Loucy (cell line): Measurements from ENCODE around the gene GSTP1.

Source experiments
- H2AFZ ChIP-seq: fragments of 200-600 bp; sonication (generic); 2 replicates; pipeline ENCODE4 v1.6.0; 2016; ENCODE audit warnings: antibody characterized with exemption, mild to moderate bottlenecking, low read length, moderate library complexity
- H3F3A ChIP-seq: fragments of 200-600 bp; 2 replicates; pipeline ENCODE4 v1.6.0; 2016; ENCODE audit warnings: antibody characterized with exemption, low read depth, mild to moderate bottlenecking
- H3K27me3 ChIP-seq: fragments of 200-600 bp; sonication (generic); 2 replicates; pipeline ENCODE4 v1.6.1; 2014; ENCODE audit warnings: low read length, mild to moderate bottlenecking; ENCODE audit not compliant: insufficient read depth, poor library complexity, severe bottlenecking
- H3K36me3 ChIP-seq: fragments of 200-600 bp; sonication (generic); 2 replicates; pipeline ENCODE4 v1.6.1; 2016; ENCODE audit warnings: low read length; ENCODE audit not compliant: insufficient read depth
- H3K4me1 ChIP-seq: fragments of 200-600 bp; sonication (generic); 2 replicates; pipeline ENCODE4 v1.5.1; 2014; ENCODE audit warnings: low read length, mild to moderate bottlenecking; ENCODE audit not compliant: insufficient read depth, poor library complexity, severe bottlenecking
- H3K4me2 ChIP-seq: fragments of 200-600 bp; sonication (generic); 2 replicates; pipeline ENCODE4 v1.6.0; 2014; ENCODE audit warnings: antibody characterized with exemption, low read length, low read depth, mild to moderate bottlenecking; ENCODE audit not compliant: poor library complexity, severe bottlenecking
- H3K4me3 ChIP-seq: fragments of 200-600 bp; sonication (generic); 2 replicates; pipeline ENCODE4 v1.5.1; 2014; ENCODE audit warnings: low read length, mild to moderate bottlenecking, mixed read lengths; ENCODE audit not compliant: poor library complexity, severe bottlenecking
- H3K79me2 ChIP-seq: fragments of 200-600 bp; sonication (generic); 2 replicates; pipeline ENCODE4 v1.6.1; 2014; ENCODE audit warnings: low read length; ENCODE audit not compliant: insufficient read depth
- H3K9ac ChIP-seq: fragments of 200-600 bp; sonication (generic); 2 replicates; pipeline ENCODE4 v1.6.0; 2014; ENCODE audit warnings: mild to moderate bottlenecking, low read depth, low read length, moderate library complexity; ENCODE audit not compliant: poor library complexity, severe bottlenecking
- H3K9me2 ChIP-seq: fragments of 200-600 bp; sonication (generic); replicated peaks from 2 replicates; pipeline ENCODE4 v1.6.1; 2016; ENCODE audit warnings: low read depth, low read length, mixed read lengths
- H3K9me3 ChIP-seq: fragments of 200-600 bp; sonication (generic); 2 replicates; pipeline ENCODE4 v1.6.1; 2014; ENCODE audit warnings: mild to moderate bottlenecking, antibody characterized with exemption, low read length, low read depth; ENCODE audit not compliant: insufficient read depth
- H4K20me1 ChIP-seq: fragments of 200-600 bp; sonication (generic); 2 replicates; pipeline ENCODE4 v1.6.0; 2014; ENCODE audit warnings: antibody characterized with exemption, low read length, mild to moderate bottlenecking; ENCODE audit not compliant: insufficient read depth, poor library complexity, severe bottlenecking
- CTCF ChIP-seq: fragments of 200-600 bp; sonication (generic); conservative IDR thresholded peaks from 2 replicates; pipeline ENCODE4 v1.5.1; 2014; ENCODE audit warnings: mild to moderate bottlenecking, antibody characterized with exemption, low read length
- EZH2phosphoT487 ChIP-seq: fragments of 200-600 bp; IDR thresholded peaks from 2 replicates; pipeline ENCODE4 v1.6.1; 2018; ENCODE audit warnings: antibody characterized with exemption, mild to moderate bottlenecking, moderate library complexity, borderline replicate concordance

The GSTP1 gene

GRCh38 chr11:67571443-67571842, 12.2 kb upstream of the GSTP1 start:
- no peaks in the 10 kb centered on the region for H3K9me2 ChIP-seq
- no peak overlapping the region for H3K4me2 ChIP-seq
- H3K79me2 ChIP-seq: no peaks in the 10 kb centered on the region
- no peaks in the 10 kb centered on the region for H3K36me3 ChIP-seq
- no peaks in the 10 kb centered on the region for H3F3A ChIP-seq
- H3K4me1 ChIP-seq: no peaks in the 10 kb centered on the region
- no peaks in the 10 kb centered on the region for H3K9me3 ChIP-seq
- H3K4me3 ChIP-seq: no peak overlapping the region
- H3K9ac ChIP-seq: no peak overlapping the region
- no peaks in the 10 kb centered on the region for H4K20me1 ChIP-seq
- no peak overlapping the region for H2AFZ ChIP-seq
- H3K27me3 ChIP-seq: no peaks in the 10 kb centered on the region
- no peak for TF ChIP-seq CTCF
- no peak for TF ChIP-seq EZH2phosphoT487

GRCh38 chr11:67572305-67572704, 11.3 kb upstream of the GSTP1 start:
- H3K4me1 ChIP-seq: no peaks in the 10 kb centered on the region
- no peaks in the 10 kb centered on the region for H4K20me1 ChIP-seq
- no peak overlapping the region for H2AFZ ChIP-seq
- H3K9me2 ChIP-seq: no peaks in the 10 kb centered on the region
- no peaks in the 10 kb centered on the region for H3K36me3 ChIP-seq
- no peak overlapping the region for H3K9ac ChIP-seq
- no peak overlapping the region for H3K4me2 ChIP-seq
- no peaks in the 10 kb centered on the region for H3F3A ChIP-seq
- no peaks in the 10 kb centered on the region for H3K27me3 ChIP-seq
- H3K9me3 ChIP-seq: no peaks in the 10 kb centered on the region
- TF ChIP-seq CTCF: no peak
- H3K79me2 ChIP-seq: no peaks in the 10 kb centered on the region
- H3K4me3 ChIP-seq: no peak overlapping the region

- Histone ChIP-seq H4K20me1 (no peaks in the 10 kb centered on the region), H3K36me3 (no peaks in the 10 kb centered on the region), H3K4me3 (no peak overlapping the region), H3K9me3 (no peaks in the 10 kb centered on the region), H3K4me2 (no peak overlapping the region), H3K27me3 (no peaks in the 10 kb centered on the region), H3F3A (no peaks in the 10 kb centered on the region), H3K4me1 (no peaks in the 10 kb centered on the region), H3K9me2 (no peaks in the 10 kb centered on the region), H2AFZ (no peak overlapping the region), H3K9ac (no peak overlapping the region), H3K79me2 (no peaks in the 10 kb centered on the region)
- TF ChIP-seq EZH2phosphoT487 (no peak), CTCF (peak; percentile 73)
Measured at GRCh38 chr11:67572747-67573419, 10.7 kb upstream of the GSTP1 start.
